DND-41 (cell line): ENCODE data around the gene SH3RF3.

Experiments used
- ATAC-seq: fragments of 200-7000 bp; cut with Tn5 transposase; 3 replicates; pipeline ENCODE4 v1.9.1; 2021; ENCODE audit warnings: low read depth; ENCODE audit not compliant: insufficient read depth
- DNase-seq: peaks from one replicate; pipeline ENCODE4 v3.0.0-alpha.2; 2020
- H2AFZ ChIP-seq: 2 replicates; pipeline ENCODE4 v1.6.0; 2012; ENCODE audit warnings: low read depth, low read length
- H3K27ac ChIP-seq: 2 replicates; pipeline ENCODE4 v1.5.1; 2012; ENCODE audit warnings: low read length, inconsistent platforms
- H3K27me3 ChIP-seq: fragments of 200-600 bp; sonication (generic); 2 replicates; pipeline ENCODE4 v1.6.0; 2012; ENCODE audit warnings: low read length, mild to moderate bottlenecking, inconsistent platforms; ENCODE audit not compliant: insufficient read depth, poor library complexity
- H3K36me3 ChIP-seq: 2 replicates; pipeline ENCODE4 v1.5.1; 2012; ENCODE audit warnings: low read length, inconsistent platforms; ENCODE audit not compliant: insufficient read depth
- H3K4me1 ChIP-seq: 2 replicates; pipeline ENCODE4 v1.5.1; 2012; ENCODE audit warnings: mild to moderate bottlenecking, low read length; ENCODE audit not compliant: insufficient read depth
- H3K4me2 ChIP-seq: 2 replicates; pipeline ENCODE4 v1.6.0; 2012; ENCODE audit warnings: mild to moderate bottlenecking, moderate library complexity, low read length, inconsistent platforms; ENCODE audit not compliant: insufficient read depth
- H3K4me3 ChIP-seq, 2 experiments: fragments of 200-600 bp in 1 of 2; shearing (Covaris generic) in 1 of 2; 2 replicates each; pipeline ENCODE4 v1.5.1; 2012 to 2016; ENCODE audit warnings: inconsistent platforms in 2 of 2, low read length in 2 of 2, mild to moderate bottlenecking in 2 of 2, low read depth in 1 of 2, moderate library complexity in 1 of 2
- H3K79me2 ChIP-seq: 2 replicates; pipeline ENCODE4 v1.6.0; 2012; ENCODE audit warnings: low read length, inconsistent platforms; ENCODE audit not compliant: insufficient read depth
- H3K9ac ChIP-seq: 2 replicates; pipeline ENCODE4 v1.6.0; 2012; ENCODE audit warnings: low read depth, mild to moderate bottlenecking, inconsistent platforms, low read length, moderate library complexity
- H3K9me3 ChIP-seq: 2 replicates; pipeline ENCODE4 v1.5.1; 2012; ENCODE audit warnings: low read length, moderate library complexity, mild to moderate bottlenecking, inconsistent platforms; ENCODE audit not compliant: insufficient read depth, severe bottlenecking
- H4K20me1 ChIP-seq: 2 replicates; pipeline ENCODE4 v1.6.0; 2012; ENCODE audit warnings: low read length; ENCODE audit not compliant: insufficient read depth
- EZH2 ChIP-seq: IDR thresholded peaks from 3 replicates; pipeline ENCODE4 v1.6.1; 2012; ENCODE audit warnings: borderline replicate concordance, low read depth, mild to moderate bottlenecking, moderate library complexity, low read length, inconsistent platforms; ENCODE audit not compliant: severe bottlenecking
- TF ChIP-seq, protein P1 (sequence below): IDR thresholded peaks from 2 replicates; pipeline ENCODE4 v1.5.1; 2012; ENCODE audit warnings: borderline replicate concordance, low read length, moderate library complexity, mild to moderate bottlenecking; ENCODE audit not compliant: poor library complexity, severe bottlenecking; ENCODE audit errors: extremely low read depth

SH3RF3 gene

DNA sequence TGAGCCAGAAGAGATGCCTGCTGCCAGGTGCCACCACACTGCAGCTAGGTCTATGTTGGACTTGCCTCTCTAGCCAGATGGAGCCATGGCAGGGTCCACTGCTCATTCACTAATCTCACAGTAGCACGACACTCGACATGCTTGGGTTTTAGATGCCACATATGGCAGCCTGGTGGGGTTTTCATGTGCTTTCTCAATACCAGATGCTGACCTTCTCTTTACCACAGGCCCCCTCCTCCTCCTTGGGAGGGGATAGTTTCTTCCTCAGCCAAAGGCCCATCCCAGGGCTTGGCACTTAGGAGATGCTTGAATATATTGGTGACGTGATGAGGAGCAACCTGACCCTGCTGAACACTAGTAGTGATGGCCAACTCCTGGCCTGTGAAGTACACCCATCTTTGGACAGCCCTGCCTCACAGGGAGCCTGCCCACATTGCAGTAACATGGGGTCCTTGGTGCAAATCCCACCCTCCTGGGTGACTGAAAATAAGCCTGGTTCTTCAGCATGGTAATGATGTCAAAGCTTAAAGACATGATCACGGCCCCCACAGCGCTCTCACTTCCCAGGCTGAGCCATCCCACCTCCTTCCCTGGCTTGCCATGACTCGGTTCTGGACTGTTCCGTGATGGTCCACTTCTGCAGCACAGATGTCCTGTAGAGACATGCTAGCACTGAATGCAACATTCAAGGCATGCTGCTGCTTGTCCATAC is 227.5 kb downstream of the SH3RF3 start:
- Histone ChIP-seq H3K4me2 (no peak overlapping the region), H4K20me1 (no peaks in the 10 kb centered on the region), H2AFZ (no peak overlapping the region), H3K9ac (no peak overlapping the region), H3K36me3 (no peaks in the 10 kb centered on the region), H3K79me2 (no peaks in the 10 kb centered on the region), H3K9me3 (no peaks in the 10 kb centered on the region), H3K27me3 (no peaks in the 10 kb centered on the region), H3K27ac (no peak overlapping the region), H3K4me1 (peaks cover 4% of the 10 kb centered on the region), H3K4me3 (no peak overlapping the region)
- DNase-seq (no peak), ATAC-seq (no peak)
- TF ChIP-seq EZH2: no peak
- TF ChIP-seq, protein P1, sequence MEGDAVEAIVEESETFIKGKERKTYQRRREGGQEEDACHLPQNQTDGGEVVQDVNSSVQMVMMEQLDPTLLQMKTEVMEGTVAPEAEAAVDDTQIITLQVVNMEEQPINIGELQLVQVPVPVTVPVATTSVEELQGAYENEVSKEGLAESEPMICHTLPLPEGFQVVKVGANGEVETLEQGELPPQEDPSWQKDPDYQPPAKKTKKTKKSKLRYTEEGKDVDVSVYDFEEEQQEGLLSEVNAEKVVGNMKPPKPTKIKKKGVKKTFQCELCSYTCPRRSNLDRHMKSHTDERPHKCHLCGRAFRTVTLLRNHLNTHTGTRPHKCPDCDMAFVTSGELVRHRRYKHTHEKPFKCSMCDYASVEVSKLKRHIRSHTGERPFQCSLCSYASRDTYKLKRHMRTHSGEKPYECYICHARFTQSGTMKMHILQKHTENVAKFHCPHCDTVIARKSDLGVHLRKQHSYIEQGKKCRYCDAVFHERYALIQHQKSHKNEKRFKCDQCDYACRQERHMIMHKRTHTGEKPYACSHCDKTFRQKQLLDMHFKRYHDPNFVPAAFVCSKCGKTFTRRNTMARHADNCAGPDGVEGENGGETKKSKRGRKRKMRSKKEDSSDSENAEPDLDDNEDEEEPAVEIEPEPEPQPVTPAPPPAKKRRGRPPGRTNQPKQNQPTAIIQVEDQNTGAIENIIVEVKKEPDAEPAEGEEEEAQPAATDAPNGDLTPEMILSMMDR: no peak

DNA sequence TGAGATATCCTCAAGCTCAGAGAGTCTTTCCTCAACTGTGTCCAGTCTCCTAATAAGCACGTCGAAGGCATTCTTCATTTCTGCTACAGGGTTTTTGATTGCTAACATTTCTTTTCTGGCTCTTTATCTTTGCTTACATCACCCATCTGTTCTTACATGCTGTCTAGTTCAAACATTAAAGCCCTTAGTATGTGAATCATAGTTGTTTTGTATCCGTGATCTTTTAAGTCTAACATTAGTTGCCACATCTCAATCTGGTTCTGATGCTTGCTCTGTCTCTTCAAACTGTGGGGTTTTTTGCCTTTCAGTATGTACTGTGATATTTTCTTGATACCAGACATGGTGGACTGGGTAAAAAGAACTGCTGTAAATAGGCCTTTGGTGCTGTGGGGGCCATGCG is 235.2 kb downstream of the SH3RF3 start:
- no peaks in the 10 kb centered on the region for H3K9me3 ChIP-seq
- DNase-seq (no peak), ATAC-seq (no peak)
- no peak for TF ChIP-seq EZH2
- TF ChIP-seq, protein P1: no peak
- no peak overlapping the region for H3K4me2 ChIP-seq
- H3K36me3 ChIP-seq: no peaks in the 10 kb centered on the region
- no peaks in the 10 kb centered on the region for H3K79me2 ChIP-seq
- H3K4me1 ChIP-seq: no peaks in the 10 kb centered on the region
- peaks cover 8% of the 10 kb centered on the region for H3K27me3 ChIP-seq
- H2AFZ ChIP-seq: no peak overlapping the region
- H3K9ac ChIP-seq: no peak overlapping the region
- H4K20me1 ChIP-seq: no peaks in the 10 kb centered on the region
- no peak overlapping the region for H3K4me3 ChIP-seq
- no peak overlapping the region for H3K27ac ChIP-seq

DNA sequence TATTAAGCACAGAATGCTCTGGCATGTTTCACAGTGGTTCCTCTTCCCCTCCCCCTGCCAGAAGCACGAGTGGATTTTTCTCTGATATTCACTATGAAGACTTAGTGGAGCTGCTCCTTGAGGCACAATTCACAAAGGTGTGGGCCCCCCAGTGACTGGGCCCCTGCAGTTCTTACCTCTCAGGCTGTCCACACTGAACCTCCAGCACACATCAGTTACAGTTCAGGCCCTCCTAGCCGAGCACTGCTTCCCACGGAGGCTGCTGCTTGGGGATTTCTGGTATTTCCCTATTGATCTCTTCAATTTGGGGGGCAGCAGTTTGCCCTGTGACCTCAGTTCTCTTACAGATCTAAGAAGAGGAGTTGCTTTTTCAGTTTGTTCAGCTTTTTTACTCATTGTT is 236.1 kb downstream of the SH3RF3 start:
- H3K4me1 ChIP-seq: no peaks in the 10 kb centered on the region
- no peaks in the 10 kb centered on the region for H3K36me3 ChIP-seq
- no peaks in the 10 kb centered on the region for H3K79me2 ChIP-seq
- ATAC-seq (no peak), DNase-seq (no peak)
- H4K20me1 ChIP-seq: no peaks in the 10 kb centered on the region
- no peak overlapping the region for H3K4me2 ChIP-seq
- no peak overlapping the region for H3K9ac ChIP-seq
- H3K9me3 ChIP-seq: no peaks in the 10 kb centered on the region
- TF ChIP-seq EZH2: no peak
- TF ChIP-seq, protein P1: no peak
- no peak overlapping the region for H3K4me3 ChIP-seq
- H3K27me3 ChIP-seq: peaks cover 8% of the 10 kb centered on the region
- no peak overlapping the region for H3K27ac ChIP-seq
- no peak overlapping the region for H2AFZ ChIP-seq

DNA sequence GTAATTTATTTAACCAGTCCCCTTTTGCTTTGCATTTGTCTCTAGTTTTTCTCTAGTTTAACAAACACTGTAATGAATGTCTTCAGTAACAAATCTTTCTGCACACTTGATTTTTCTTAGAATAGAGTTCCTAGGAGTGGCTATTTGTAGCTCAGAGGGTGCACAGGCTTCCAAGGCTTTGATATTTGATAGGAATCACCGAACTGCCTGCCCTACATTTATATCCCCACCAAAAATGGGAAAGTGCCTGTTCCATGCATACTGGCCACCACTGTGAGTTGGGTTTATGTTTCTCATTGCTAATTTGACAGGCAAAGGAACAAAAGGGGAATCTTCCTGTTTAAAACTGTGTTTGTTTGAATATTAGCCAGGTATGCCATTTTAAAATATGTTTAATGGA is 238.7 kb downstream of the SH3RF3 start:
- Histone ChIP-seq H2AFZ (no peak overlapping the region), H3K27ac (no peak overlapping the region), H3K4me3 (no peak overlapping the region), H3K36me3 (no peaks in the 10 kb centered on the region), H3K4me1 (no peaks in the 10 kb centered on the region), H4K20me1 (no peaks in the 10 kb centered on the region), H3K4me2 (no peak overlapping the region), H3K9me3 (no peaks in the 10 kb centered on the region), H3K79me2 (no peaks in the 10 kb centered on the region), H3K9ac (no peak overlapping the region), H3K27me3 (peaks cover 8% of the 10 kb centered on the region)
- TF ChIP-seq, protein P1: no peak
- TF ChIP-seq EZH2: no peak
- DNase-seq (no peak), ATAC-seq (no peak)
